ENCODE data around the gene RASSF5. TPM values are rescaled to one million over a fixed set of nuclear protein-coding genes. Genes with fewer than 3 reads are reported as not detected.
A peak's percentile ranks its signal among the peaks of the same experiment; 100 is the strongest.

Gene RASSF5
- total RNA-seq, 4 donors from 2014 or later: 0.77 to 5.3 (median 3.2) TPM

GRCh38 chr1:206508130-206508889 is 979 bp downstream of the RASSF5 start:
- no peak for DNase-seq
- peaks cover 0 to 5% of the 10 kb centered on the region in 2 donors for H3K4me1 ChIP-seq
- H3K36me3 ChIP-seq: no peaks in the 10 kb centered on the region

GRCh38 chr1:206508956-206509355 is 1.6 kb downstream of the RASSF5 start:
- no peak for DNase-seq
- Histone ChIP-seq H3K4me3 (peak overlapping the region in 1 of 2 donors; percentile 60), H3K9me3 (no peaks in the 10 kb centered on the region), H3K36me3 (no peaks in the 10 kb centered on the region), H3K4me1 (peaks cover 4 to 5% of the 10 kb centered on the region in 2 donors), H3K27ac (peak overlapping the region in 1 of 2 donors; percentile 68), H3K27me3 (no peaks in the 10 kb centered on the region)
- no peak for TF ChIP-seq CTCF (IDR thresholded peaks at IDR 0.05)
- TF ChIP-seq POLR2A (IDR thresholded peaks at IDR 0.05): no peak
- intact Hi-C loops (cut with DNase I; ENCODE audit: low total_unique reads): no loop called here

More at GRCh38 chr1:206508130-206508889, 979 bp downstream of the RASSF5 start:
- Histone ChIP-seq H3K27ac (peak overlapping the region; percentile 1 to 68), H3K27me3 (no peaks in the 10 kb centered on the region), H3K9me3 (no peaks in the 10 kb centered on the region), H3K4me3 (peak overlapping the region; percentile 46 to 60)
- intact Hi-C loops (cut with DNase I; ENCODE audit: low total_unique reads): no loop called here
- no peak for TF ChIP-seq POLR2A (IDR thresholded peaks at IDR 0.05)
- no peak for TF ChIP-seq CTCF (IDR thresholded peaks at IDR 0.05)

GRCh38 chr1:206509612-206510257 is 2.4 kb downstream of the RASSF5 start:
- intact Hi-C loops (cut with DNase I; ENCODE audit: low total_unique reads): no loop called here
- no peak for DNase-seq
- Histone ChIP-seq H3K27me3 (no peaks in the 10 kb centered on the region), H3K4me3 (no peak overlapping the region), H3K36me3 (no peaks in the 10 kb centered on the region), H3K9me3 (no peaks in the 10 kb centered on the region), H3K4me1 (peaks cover 4 to 5% of the 10 kb centered on the region in 2 donors), H3K27ac (no peak overlapping the region)
- no peak for TF ChIP-seq CTCF (IDR thresholded peaks at IDR 0.05)
- TF ChIP-seq POLR2A (IDR thresholded peaks at IDR 0.05): no peak

GRCh38 chr1:206510371-206510770 is 3.0 kb downstream of the RASSF5 start:
- intact Hi-C loops (cut with DNase I; ENCODE audit: low total_unique reads): no loop called here
- no peak for DNase-seq
- TF ChIP-seq POLR2A (IDR thresholded peaks at IDR 0.05) (no peak), CTCF (IDR thresholded peaks at IDR 0.05) (no peak)
- Histone ChIP-seq H3K4me1 (peaks cover 4 to 5% of the 10 kb centered on the region in 2 donors), H3K27ac (no peak overlapping the region), H3K36me3 (no peaks in the 10 kb centered on the region), H3K27me3 (no peaks in the 10 kb centered on the region), H3K9me3 (no peaks in the 10 kb centered on the region), H3K4me3 (no peak overlapping the region)

Data from uterus (tissue), 4 donors.